ENCODE data around the gene MFSD11. TPM values are rescaled to one million over a fixed set of nuclear protein-coding genes. Genes with fewer than 3 reads are reported as not detected.

Gene MFSD11
- total RNA-seq, 1 donor from 2014 or later, result 38.7 TPM

GRCh38 chr17:76820039-76820438 lies 82.1 kb downstream of the MFSD11 start:
- no peak overlapping the region for H3K27ac Mint-ChIP-seq
- no peak for DNase-seq (ENCODE audit: low spot score, unreplicated experiment)
- H3K4me3 Mint-ChIP-seq (ENCODE audit: low read depth), result no peak overlapping the region
- no peaks in the 10 kb centered on the region for H3K4me1 Mint-ChIP-seq (ENCODE audit: low read depth)
- H3K9me3 Mint-ChIP-seq (ENCODE audit: low read depth), result no peaks in the 10 kb centered on the region
- H3K27me3 Mint-ChIP-seq, result peaks cover 21% of the 10 kb centered on the region
- H3K36me3 Mint-ChIP-seq (ENCODE audit: insufficient read depth), result no peaks in the 10 kb centered on the region
- no peak for TF ChIP-seq CTCF (IDR thresholded peaks at IDR 0.05; ENCODE audit: unreplicated experiment)

GRCh38 chr17:76820561-76820960 lies 82.6 kb downstream of the MFSD11 start:
- DNase-seq (ENCODE audit: low spot score, unreplicated experiment), result no peak
- TF ChIP-seq CTCF (IDR thresholded peaks at IDR 0.05; ENCODE audit: unreplicated experiment), result no peak
- Mint-ChIP-seq H3K27ac (no peak overlapping the region), H3K27me3 (peaks cover 21% of the 10 kb centered on the region), H3K9me3 (ENCODE audit: low read depth) (no peaks in the 10 kb centered on the region), H3K4me3 (ENCODE audit: low read depth) (no peak overlapping the region), H3K36me3 (ENCODE audit: insufficient read depth) (no peaks in the 10 kb centered on the region), H3K4me1 (ENCODE audit: low read depth) (no peaks in the 10 kb centered on the region)

- no peaks in the 10 kb centered on the region for H3K9me3 Mint-ChIP-seq (ENCODE audit: low read depth)
- no peak for TF ChIP-seq CTCF (IDR thresholded peaks at IDR 0.05; ENCODE audit: unreplicated experiment)
- no peak overlapping the region for H3K4me3 Mint-ChIP-seq (ENCODE audit: low read depth)
- peaks cover 19% of the 10 kb centered on the region for H3K27me3 Mint-ChIP-seq
- no peaks in the 10 kb centered on the region for H3K36me3 Mint-ChIP-seq (ENCODE audit: insufficient read depth)
- H3K4me1 Mint-ChIP-seq (ENCODE audit: low read depth), result no peaks in the 10 kb centered on the region
- no peak overlapping the region for H3K27ac Mint-ChIP-seq
- DNase-seq (ENCODE audit: low spot score, unreplicated experiment), result no peak
Observed at GRCh38 chr17:76822184-76822778, 84.4 kb downstream of the MFSD11 start.

- no peak for TF ChIP-seq CTCF (IDR thresholded peaks at IDR 0.05; ENCODE audit: unreplicated experiment)
- Mint-ChIP-seq H3K27me3 (peaks cover 17% of the 10 kb centered on the region), H3K9me3 (ENCODE audit: low read depth) (no peaks in the 10 kb centered on the region), H3K27ac (no peak overlapping the region), H3K36me3 (ENCODE audit: insufficient read depth) (no peaks in the 10 kb centered on the region), H3K4me1 (ENCODE audit: low read depth) (no peaks in the 10 kb centered on the region), H3K4me3 (ENCODE audit: low read depth) (no peak overlapping the region)
- DNase-seq (ENCODE audit: low spot score, unreplicated experiment), result no peak
Observed at GRCh38 chr17:76824093-76824492, 86.2 kb downstream of the MFSD11 start.

- Mint-ChIP-seq H3K36me3 (ENCODE audit: insufficient read depth) (no peaks in the 10 kb centered on the region), H3K4me3 (ENCODE audit: low read depth) (no peak overlapping the region), H3K9me3 (ENCODE audit: low read depth) (no peaks in the 10 kb centered on the region), H3K4me1 (ENCODE audit: low read depth) (no peaks in the 10 kb centered on the region), H3K27me3 (peaks cover 19% of the 10 kb centered on the region), H3K27ac (peak overlapping the region; percentile 45)
- no peak for DNase-seq (ENCODE audit: low spot score, unreplicated experiment)
- TF ChIP-seq CTCF (IDR thresholded peaks at IDR 0.05; ENCODE audit: unreplicated experiment), result no peak
Observed at GRCh38 chr17:76826330-76827068, 88.6 kb downstream of the MFSD11 start.
